Smooth muscle cell (in vitro differentiated cells): ENCODE measurements around the gene DMP1. TPM values are rescaled to one million over a fixed set of nuclear protein-coding genes. Genes with fewer than 3 reads are reported as not detected.
"Not testable (repeated sequence)": the region's sequence is repeated elsewhere in the genome, so short reads cannot be mapped to it uniquely, and the experiment has no call there.

Source experiments
- DNase-seq: peaks from one replicate; lab custom pipeline; 2025; ENCODE audit not compliant: unreplicated experiment; lab: John Stamatoyannopoulos, UW
- H2AFZ ChIP-seq: fragments of 200-600 bp; sonication (generic); 2 replicates; pipeline ENCODE4 v1.6.0; 2016; ENCODE audit warnings: antibody characterized with exemption, low read depth, mild to moderate bottlenecking
- H3F3A ChIP-seq: fragments of 200-600 bp; sonication (generic); 2 replicates; pipeline ENCODE4 v1.6.0; 2017; ENCODE audit warnings: antibody characterized with exemption, low read depth
- H3K27ac ChIP-seq: fragments of 200-600 bp; sonication (generic); 2 replicates; pipeline ENCODE4 v1.5.1; 2016; ENCODE audit warnings: low read depth, mild to moderate bottlenecking
- H3K27me3 ChIP-seq: fragments of 200-600 bp; sonication (generic); 2 replicates; pipeline ENCODE4 v1.6.1; 2016; ENCODE audit warnings: low read depth, mild to moderate bottlenecking
- H3K36me3 ChIP-seq: fragments of 200-600 bp; sonication (generic); 2 replicates; pipeline ENCODE4 v1.5.1; 2016; ENCODE audit warnings: low read depth
- H3K4me1 ChIP-seq: fragments of 200-600 bp; sonication (generic); 2 replicates; pipeline ENCODE4 v1.5.1; 2016; ENCODE audit warnings: low read depth
- H3K4me2 ChIP-seq: fragments of 200-600 bp; sonication (generic); 2 replicates; pipeline ENCODE4 v1.6.0; 2016; ENCODE audit warnings: mild to moderate bottlenecking
- H3K4me3 ChIP-seq: fragments of 200-600 bp; sonication (generic); 2 replicates; pipeline ENCODE4 v1.5.1; 2016; ENCODE audit warnings: mild to moderate bottlenecking
- H3K79me2 ChIP-seq: fragments of 200-600 bp; sonication (generic); 2 replicates; pipeline ENCODE4 v1.6.0; 2016; ENCODE audit warnings: low read depth, mild to moderate bottlenecking
- H3K9ac ChIP-seq: fragments of 200-600 bp; sonication (generic); 2 replicates; pipeline ENCODE4 v1.6.0; 2016; ENCODE audit warnings: low read depth
- H3K9me3 ChIP-seq: fragments of 200-600 bp; sonication (generic); replicated peaks from 2 replicates; pipeline ENCODE4 v1.5.1; 2016; ENCODE audit warnings: low read depth
- H4K20me1 ChIP-seq: fragments of 200-600 bp; sonication (generic); 2 replicates; pipeline ENCODE4 v1.6.0; 2016; ENCODE audit warnings: low read depth
- WGBS: methylation state at CpG from one replicate; pipeline ENCODE4 v1.1.7; 2016; ENCODE audit warnings: low lambda C conversion rate; 5-methylcytosine and 5-hydroxymethylcytosine counted together
- polyA plus RNA-seq: library from polyadenylated mRNA; unstranded; fragments of >200 nt; fragmentation: Nextera tagmentation; extraction: Ambion mirVana; gene quantifications from 2 replicates; pipeline ENCODE4 v1.2.1, GENCODE V29; 2016
- total RNA-seq: library from RNA; depleted of rRNA; stranded (reverse); fragments of >200 nt; gene quantifications from 2 replicates; pipeline ENCODE4 v1.2.3, GENCODE V29; 2014
- TF ChIP-seq, protein P1 (sequence below): fragments of 200-600 bp; sonication (generic); IDR thresholded peaks from 2 replicates; pipeline ENCODE4 v1.5.1; 2017; ENCODE audit warnings: borderline replicate concordance, mild to moderate bottlenecking, antibody characterized with exemption; ENCODE audit not compliant: insufficient read depth, poor library complexity, severe bottlenecking

DMP1 gene
- total and polyA plus RNA-seq, 2 experiments from 2014 or later: not detected

DNA sequence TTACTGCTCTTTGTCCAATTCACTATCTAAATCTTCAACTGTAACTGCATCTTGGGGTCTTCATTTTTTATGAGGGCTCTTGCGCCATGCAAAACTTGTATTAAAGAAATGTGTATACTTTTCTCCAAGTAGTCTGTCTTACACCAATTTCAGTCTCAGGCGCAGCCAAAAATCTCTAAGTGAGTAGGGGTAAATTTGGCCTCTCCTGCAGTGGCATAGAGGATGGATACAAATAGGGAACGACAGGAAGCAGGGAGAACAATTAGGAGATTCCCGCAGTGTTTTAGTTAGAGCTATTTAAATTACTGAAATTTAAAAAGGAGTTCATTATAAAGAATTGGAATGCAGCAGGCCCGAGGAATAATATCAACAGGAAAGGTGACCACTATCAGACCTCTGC lies 30.2 kb downstream of the DMP1 start:
- no peaks in the 10 kb centered on the region for H3K9me3 ChIP-seq
- 74% methylated on average over 5 of the region's 5 CpGs for WGBS
- no peak overlapping the region for H2AFZ ChIP-seq
- H3K9ac ChIP-seq: no peak overlapping the region
- H3K27ac ChIP-seq: no peak overlapping the region
- TF ChIP-seq, protein P1, sequence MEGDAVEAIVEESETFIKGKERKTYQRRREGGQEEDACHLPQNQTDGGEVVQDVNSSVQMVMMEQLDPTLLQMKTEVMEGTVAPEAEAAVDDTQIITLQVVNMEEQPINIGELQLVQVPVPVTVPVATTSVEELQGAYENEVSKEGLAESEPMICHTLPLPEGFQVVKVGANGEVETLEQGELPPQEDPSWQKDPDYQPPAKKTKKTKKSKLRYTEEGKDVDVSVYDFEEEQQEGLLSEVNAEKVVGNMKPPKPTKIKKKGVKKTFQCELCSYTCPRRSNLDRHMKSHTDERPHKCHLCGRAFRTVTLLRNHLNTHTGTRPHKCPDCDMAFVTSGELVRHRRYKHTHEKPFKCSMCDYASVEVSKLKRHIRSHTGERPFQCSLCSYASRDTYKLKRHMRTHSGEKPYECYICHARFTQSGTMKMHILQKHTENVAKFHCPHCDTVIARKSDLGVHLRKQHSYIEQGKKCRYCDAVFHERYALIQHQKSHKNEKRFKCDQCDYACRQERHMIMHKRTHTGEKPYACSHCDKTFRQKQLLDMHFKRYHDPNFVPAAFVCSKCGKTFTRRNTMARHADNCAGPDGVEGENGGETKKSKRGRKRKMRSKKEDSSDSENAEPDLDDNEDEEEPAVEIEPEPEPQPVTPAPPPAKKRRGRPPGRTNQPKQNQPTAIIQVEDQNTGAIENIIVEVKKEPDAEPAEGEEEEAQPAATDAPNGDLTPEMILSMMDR: no peak
- no peak overlapping the region for H3K4me2 ChIP-seq
- H3K4me1 ChIP-seq: peaks cover 6% of the 10 kb centered on the region
- no peak for DNase-seq
- H3K79me2 ChIP-seq: no peaks in the 10 kb centered on the region
- H4K20me1 ChIP-seq: no peaks in the 10 kb centered on the region
- no peaks in the 10 kb centered on the region for H3K27me3 ChIP-seq
- H3K4me3 ChIP-seq: no peak overlapping the region
- H3F3A ChIP-seq: no peaks in the 10 kb centered on the region
- H3K36me3 ChIP-seq: no peaks in the 10 kb centered on the region

DNA sequence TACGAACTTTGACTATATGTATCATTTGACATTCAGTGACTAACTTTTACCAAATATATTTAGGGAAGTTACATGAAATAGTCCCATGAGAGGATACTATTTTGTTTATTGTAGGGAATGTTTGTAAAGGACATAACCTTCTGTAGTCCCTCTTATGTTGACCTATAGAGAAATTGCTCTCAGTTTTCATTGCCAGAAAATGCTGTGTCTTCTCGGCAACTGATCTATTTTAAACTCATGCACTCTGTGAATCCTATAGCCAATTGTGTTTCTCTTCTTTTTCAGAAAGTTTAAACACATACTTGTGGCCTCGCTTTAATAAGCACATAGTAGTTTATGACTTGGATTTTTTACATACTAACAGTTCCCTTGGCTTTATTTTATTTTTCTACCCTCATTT lies 38.2 kb downstream of the DMP1 start:
- 91% methylated on average over 3 of the region's 3 CpGs for WGBS
- H3F3A ChIP-seq: no peaks in the 10 kb centered on the region
- H3K4me2 ChIP-seq: no peak overlapping the region
- no peak overlapping the region for H3K4me3 ChIP-seq
- no peaks in the 10 kb centered on the region for H3K79me2 ChIP-seq
- no peak overlapping the region for H2AFZ ChIP-seq
- no peak overlapping the region for H3K9ac ChIP-seq
- TF ChIP-seq, protein P1: no peak
- no peaks in the 10 kb centered on the region for H3K4me1 ChIP-seq
- H3K36me3 ChIP-seq: no peaks in the 10 kb centered on the region
- no peak for DNase-seq
- H3K27ac ChIP-seq: no peak overlapping the region
- H4K20me1 ChIP-seq: no peaks in the 10 kb centered on the region
- no peaks in the 10 kb centered on the region for H3K9me3 ChIP-seq
- H3K27me3 ChIP-seq: no peaks in the 10 kb centered on the region

DNA sequence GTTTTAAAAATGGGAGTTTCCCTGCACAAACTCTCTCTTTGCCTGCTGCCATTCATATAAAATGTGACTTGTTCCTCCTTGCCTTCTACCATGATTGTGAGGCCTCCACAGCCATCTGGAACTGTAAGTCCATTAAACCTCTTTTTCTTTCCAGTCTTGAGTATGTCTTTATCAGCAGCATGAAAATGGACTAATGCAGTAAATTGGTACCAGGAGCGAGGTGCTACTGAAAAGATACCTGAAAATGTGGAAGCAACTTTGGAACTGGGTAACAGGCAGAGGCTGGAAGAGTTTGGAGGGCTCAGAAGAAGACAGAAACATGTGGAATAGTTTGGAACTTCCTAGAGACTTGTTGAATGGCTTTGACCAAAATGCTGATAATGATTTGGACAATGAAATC lies 40.9 kb downstream of the DMP1 start:
- not testable (repeated sequence) for H3K4me3 ChIP-seq, DNase-seq, H3K9me3 ChIP-seq, H3K4me1 ChIP-seq, H3K4me2 ChIP-seq, H3K9ac ChIP-seq, H3K27ac ChIP-seq, H3K79me2 ChIP-seq, H3K27me3 ChIP-seq, H2AFZ ChIP-seq, H3K36me3 ChIP-seq, H3F3A ChIP-seq, H4K20me1 ChIP-seq
- 100% methylated on average over 1 of the region's 1 CpG for WGBS

DNA sequence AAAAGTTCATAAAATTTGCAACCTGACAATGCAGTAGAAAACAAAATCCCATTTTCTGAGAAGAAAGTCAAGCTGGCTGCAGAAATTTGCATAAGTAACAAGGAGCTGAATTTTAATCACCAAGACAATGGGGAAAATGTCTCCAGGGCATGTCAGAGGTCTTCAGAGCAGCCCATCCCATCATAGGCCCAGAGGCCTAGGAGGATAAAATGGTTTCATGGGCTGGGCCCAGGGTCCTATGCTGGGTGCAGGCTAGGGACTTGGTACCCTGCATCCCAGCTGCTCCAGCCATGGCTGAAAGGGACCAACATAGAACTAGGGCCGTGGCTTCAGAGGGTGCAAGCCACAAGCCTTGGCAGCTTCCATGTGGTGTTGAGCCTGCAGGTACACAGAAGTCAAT lies 42.0 kb downstream of the DMP1 start:
- 24% methylated on average over 1 of the region's 1 CpG for WGBS
- H3F3A ChIP-seq: not testable (repeated sequence)

DNA sequence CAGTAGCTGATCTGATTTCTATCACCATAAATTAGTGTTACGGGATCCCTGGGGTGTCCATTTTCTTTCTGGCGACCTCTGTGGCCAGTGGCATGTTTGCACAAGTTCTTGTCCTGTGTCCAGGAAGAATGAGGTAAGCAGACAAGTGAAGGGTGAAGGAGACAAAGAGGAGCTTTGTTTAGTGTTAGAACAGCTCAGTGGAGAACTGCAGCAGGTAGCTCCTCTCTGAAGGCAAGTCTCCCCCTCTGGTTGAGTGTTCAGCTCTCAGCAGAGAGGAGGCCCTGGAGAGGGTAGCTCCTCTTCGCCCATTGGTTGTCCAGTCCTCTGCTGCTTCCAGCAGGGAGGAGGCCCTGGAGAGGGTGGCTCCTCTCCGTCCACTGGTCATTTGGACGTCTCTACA lies 47.2 kb downstream of the DMP1 start:
- 87% methylated on average over 5 of the region's 5 CpGs for WGBS
- H3K27ac ChIP-seq: no peak overlapping the region

More for the DNA sequence above, 42.0 kb downstream of the DMP1 start:
- H3K4me2 ChIP-seq, H3K4me1 ChIP-seq, H3K36me3 ChIP-seq, H4K20me1 ChIP-seq, DNase-seq, H3K4me3 ChIP-seq, H3K27me3 ChIP-seq, H2AFZ ChIP-seq, H3K9ac ChIP-seq, H3K79me2 ChIP-seq, H3K9me3 ChIP-seq, H3K27ac ChIP-seq: not testable (repeated sequence)

More for the DNA sequence above, 47.2 kb downstream of the DMP1 start:
- H3K9me3 ChIP-seq: no peaks in the 10 kb centered on the region
- H3F3A ChIP-seq: no peaks in the 10 kb centered on the region
- DNase-seq: no peak
- H3K27me3 ChIP-seq: no peaks in the 10 kb centered on the region
- H3K9ac ChIP-seq: no peak overlapping the region
- no peaks in the 10 kb centered on the region for H3K79me2 ChIP-seq
- TF ChIP-seq, protein P1: no peak
- H3K4me1 ChIP-seq: peaks cover 4% of the 10 kb centered on the region
- no peak overlapping the region for H3K4me3 ChIP-seq
- H4K20me1 ChIP-seq: no peaks in the 10 kb centered on the region
- no peaks in the 10 kb centered on the region for H3K36me3 ChIP-seq
- no peak overlapping the region for H3K4me2 ChIP-seq
- H2AFZ ChIP-seq: no peak overlapping the region
